Measurements from ENCODE around the gene ERI3. TPM values are rescaled to one million over a fixed set of nuclear protein-coding genes. Genes with fewer than 3 reads are reported as not detected.

ERI3 gene
- total and polyA plus RNA-seq, 2 of the 13 experiments (the other 11 are each of a cell fraction or from before 2014, with no cell fraction given) = 35.6 to 35.9 TPM

DNA sequence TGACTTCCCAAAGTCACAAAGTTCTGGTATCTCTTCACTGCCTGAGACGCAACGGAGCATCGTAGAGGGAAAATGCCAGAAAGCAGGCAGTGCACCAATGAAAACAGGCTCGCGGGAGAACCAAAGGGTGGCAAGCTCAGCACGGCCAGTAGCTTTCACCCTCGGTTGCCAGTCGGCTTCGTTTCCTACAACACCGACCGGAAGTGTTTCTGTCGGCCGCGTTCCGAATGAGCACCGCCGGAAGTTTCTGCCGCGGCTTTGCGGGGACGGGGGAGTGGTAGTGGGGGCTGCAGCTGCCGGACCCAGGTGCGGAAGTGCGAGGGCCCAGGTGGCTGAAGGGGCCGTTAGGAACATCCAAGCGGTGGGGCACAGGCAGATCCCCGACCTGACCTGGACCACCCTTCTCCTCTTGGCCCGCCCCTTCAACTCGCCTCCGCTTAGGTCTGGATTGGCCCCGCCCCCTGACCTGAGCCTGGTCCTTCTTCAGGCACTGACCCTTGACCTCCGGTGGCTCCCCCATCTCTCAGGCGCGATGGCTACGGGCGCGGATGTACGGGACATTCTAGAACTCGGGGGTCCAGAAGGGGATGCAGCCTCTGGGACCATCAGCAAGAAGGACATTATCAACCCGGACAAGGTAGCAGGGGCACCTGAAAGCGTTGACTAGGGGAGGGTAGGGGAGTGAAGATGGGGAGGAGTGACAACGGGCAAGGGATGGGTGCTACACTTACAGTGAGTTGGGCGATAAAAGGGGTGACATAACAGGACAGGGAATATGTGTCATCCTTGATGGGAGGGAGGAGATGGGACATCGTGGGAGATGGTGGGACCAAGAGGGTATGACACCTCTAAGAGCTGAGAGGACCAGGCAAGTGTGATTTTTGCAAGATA, 141.6 kb downstream of the ERI3 start, which contains the start of gene DMAP1 (continued):
- TF ChIP-seq, protein P1, sequence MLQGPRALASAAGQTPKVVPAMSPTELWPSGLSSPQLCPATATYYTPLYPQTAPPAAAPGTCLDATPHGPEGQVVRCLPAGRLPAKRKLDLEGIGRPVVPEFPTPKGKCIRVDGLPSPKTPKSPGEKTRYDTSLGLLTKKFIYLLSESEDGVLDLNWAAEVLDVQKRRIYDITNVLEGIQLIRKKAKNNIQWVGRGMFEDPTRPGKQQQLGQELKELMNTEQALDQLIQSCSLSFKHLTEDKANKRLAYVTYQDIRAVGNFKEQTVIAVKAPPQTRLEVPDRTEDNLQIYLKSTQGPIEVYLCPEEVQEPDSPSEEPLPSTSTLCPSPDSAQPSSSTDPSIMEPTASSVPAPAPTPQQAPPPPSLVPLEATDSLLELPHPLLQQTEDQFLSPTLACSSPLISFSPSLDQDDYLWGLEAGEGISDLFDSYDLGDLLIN (CRISPR knock-in tag; IDR thresholded peaks at IDR 0.05; ENCODE audit: borderline replicate concordance) = 0 out of 2 replicates have a peak, but pooled peaks have one; percentile 42
- peak; percentile 75; the same call in 1 of the 2 replicates for TF ChIP-seq KDM4B (CRISPR knock-in tag; IDR thresholded peaks at IDR 0.05)
- TF ChIP-seq NR3C1 (CRISPR knock-in tag; IDR thresholded peaks at IDR 0.05) = no peak
- no peak for TF ChIP-seq ZNF318 (CRISPR knock-in tag; IDR thresholded peaks at IDR 0.05)
- no peak for TF ChIP-seq ZNF326 (CRISPR knock-in tag; IDR thresholded peaks at IDR 0.05; ENCODE audit: borderline replicate concordance)
- TF ChIP-seq GATAD1 (CRISPR knock-in tag; IDR thresholded peaks at IDR 0.05) = peak; percentile 95
- no peak for TF ChIP-seq ZNF468 (CRISPR knock-in tag; IDR thresholded peaks at IDR 0.05)
- TF ChIP-seq NRL (CRISPR knock-in tag; IDR thresholded peaks at IDR 0.05; ENCODE audit: borderline replicate concordance) = peak; percentile 82; the same call in 1 of the 2 replicates
- no peak for TF ChIP-seq NFE2L2 (IDR thresholded peaks at IDR 0.05; ENCODE audit: low read length)
- TF ChIP-seq, protein P2, sequence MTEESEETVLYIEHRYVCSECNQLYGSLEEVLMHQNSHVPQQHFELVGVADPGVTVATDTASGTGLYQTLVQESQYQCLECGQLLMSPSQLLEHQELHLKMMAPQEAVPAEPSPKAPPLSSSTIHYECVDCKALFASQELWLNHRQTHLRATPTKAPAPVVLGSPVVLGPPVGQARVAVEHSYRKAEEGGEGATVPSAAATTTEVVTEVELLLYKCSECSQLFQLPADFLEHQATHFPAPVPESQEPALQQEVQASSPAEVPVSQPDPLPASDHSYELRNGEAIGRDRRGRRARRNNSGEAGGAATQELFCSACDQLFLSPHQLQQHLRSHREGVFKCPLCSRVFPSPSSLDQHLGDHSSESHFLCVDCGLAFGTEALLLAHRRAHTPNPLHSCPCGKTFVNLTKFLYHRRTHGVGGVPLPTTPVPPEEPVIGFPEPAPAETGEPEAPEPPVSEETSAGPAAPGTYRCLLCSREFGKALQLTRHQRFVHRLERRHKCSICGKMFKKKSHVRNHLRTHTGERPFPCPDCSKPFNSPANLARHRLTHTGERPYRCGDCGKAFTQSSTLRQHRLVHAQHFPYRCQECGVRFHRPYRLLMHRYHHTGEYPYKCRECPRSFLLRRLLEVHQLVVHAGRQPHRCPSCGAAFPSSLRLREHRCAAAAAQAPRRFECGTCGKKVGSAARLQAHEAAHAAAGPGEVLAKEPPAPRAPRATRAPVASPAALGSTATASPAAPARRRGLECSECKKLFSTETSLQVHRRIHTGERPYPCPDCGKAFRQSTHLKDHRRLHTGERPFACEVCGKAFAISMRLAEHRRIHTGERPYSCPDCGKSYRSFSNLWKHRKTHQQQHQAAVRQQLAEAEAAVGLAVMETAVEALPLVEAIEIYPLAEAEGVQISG (CRISPR knock-in tag; IDR thresholded peaks at IDR 0.05) = peak; percentile 95
- TF ChIP-seq IRF2 (CRISPR knock-in tag; IDR thresholded peaks at IDR 0.05) = peak; percentile 93
- no peak for TF ChIP-seq JARID2 (CRISPR knock-in tag; IDR thresholded peaks at IDR 0.05; ENCODE audit: insufficient replicate concordance)
- TF ChIP-seq, protein P3, sequence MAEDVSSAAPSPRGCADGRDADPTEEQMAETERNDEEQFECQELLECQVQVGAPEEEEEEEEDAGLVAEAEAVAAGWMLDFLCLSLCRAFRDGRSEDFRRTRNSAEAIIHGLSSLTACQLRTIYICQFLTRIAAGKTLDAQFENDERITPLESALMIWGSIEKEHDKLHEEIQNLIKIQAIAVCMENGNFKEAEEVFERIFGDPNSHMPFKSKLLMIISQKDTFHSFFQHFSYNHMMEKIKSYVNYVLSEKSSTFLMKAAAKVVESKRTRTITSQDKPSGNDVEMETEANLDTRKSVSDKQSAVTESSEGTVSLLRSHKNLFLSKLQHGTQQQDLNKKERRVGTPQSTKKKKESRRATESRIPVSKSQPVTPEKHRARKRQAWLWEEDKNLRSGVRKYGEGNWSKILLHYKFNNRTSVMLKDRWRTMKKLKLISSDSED (CRISPR knock-in tag; IDR thresholded peaks at IDR 0.05) = no peak
